ENCODE data around the gene TVP23B.
"Not testable (repeated sequence)": the region's sequence is repeated elsewhere in the genome, so short reads cannot be mapped to it uniquely, and the experiment has no call there.

The TVP23B gene

DNA sequence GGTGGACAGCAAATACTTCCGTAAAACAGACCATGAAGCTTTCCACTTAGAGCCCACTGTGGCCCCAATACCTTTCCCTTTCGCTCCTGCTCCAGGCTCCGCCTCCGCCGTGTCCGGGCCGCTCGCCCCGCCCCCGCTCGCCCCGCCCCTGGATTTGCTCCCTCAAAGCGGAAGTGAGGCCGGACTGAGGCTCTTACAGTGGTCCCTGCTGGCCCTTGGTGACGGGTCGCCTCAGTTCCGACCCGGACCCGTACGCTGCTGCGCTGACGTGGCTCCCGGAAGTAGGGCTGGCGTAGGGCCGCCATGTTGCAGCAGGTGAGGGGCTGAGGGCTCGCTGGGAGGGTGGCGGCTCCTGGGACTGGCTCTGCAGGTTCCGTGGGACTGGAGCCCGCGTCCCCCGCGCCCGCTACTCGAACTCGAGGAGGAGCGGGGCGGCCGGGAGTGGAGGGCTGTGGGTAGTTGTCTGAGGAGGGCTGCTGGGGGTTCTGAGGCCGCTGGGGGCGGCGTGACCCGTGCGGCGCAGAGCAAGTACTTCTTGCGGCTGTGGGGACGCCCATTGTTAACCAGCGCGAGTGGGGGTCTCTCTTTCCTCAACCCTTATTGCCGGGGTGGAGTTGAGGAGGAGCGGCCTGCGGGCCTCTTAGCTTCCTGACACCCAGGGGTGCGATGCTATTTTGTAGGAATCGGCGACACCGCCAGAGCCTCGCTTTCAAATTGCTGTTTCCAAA is at the start of gene TVP23B:
TVP23B (plus strand) TSS at position 193 of the 728 bp plus-strand sequence; CDS start at position 304, 111 bp downstream.
- in situ Hi-C loops (cut with MboI; ENCODE audit: low sequenced_read_pairs, unreplicated experiment), result not testable (repeated sequence)
- DNase-seq (ENCODE audit: low spot score), result peak; percentile 86

DNA sequence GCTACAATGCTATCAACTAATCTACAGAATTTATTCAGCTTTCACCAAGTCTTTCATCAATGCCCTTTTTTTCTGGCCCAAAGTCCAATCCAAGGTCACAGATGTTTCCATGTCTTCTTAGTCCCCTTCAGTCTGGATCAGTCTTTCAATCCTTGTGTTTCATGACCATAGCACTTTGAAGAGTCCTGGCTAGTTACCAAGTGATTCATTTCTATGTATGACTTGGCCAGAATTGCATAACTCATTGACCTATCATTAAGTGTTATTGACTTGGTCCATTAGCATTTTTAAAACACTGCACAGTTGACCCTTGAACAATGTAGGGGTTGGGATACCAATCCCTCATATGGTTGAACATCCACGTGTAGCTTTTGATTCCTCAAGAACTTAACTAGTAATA is 48.5 kb upstream of the TVP23B start:
- in situ Hi-C loops (cut with MboI; ENCODE audit: low sequenced_read_pairs, unreplicated experiment); DNase-seq (ENCODE audit: low spot score): not testable (repeated sequence)

DNA sequence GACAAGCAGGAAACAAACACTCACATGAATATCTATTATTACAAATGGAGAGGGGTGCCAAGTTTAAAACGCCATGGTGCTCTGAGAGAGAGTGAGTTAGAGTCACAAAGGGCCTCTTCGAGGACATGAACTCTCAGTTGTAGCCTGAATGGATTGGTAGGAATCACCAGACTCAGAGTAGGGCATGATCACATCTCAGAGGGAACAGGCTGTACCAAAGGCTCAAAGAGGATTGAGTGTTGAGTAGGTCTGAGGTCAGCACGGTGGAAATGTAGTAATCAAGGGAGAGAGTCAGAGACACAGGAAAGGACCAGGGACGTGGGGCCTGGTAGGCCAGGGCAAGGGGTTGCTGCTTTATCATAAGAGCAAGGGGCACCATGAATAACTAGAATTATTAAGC is 47.6 kb upstream of the TVP23B start:
- in situ Hi-C loops (cut with MboI; ENCODE audit: low sequenced_read_pairs, unreplicated experiment); DNase-seq (ENCODE audit: low spot score): not testable (repeated sequence)

DNA sequence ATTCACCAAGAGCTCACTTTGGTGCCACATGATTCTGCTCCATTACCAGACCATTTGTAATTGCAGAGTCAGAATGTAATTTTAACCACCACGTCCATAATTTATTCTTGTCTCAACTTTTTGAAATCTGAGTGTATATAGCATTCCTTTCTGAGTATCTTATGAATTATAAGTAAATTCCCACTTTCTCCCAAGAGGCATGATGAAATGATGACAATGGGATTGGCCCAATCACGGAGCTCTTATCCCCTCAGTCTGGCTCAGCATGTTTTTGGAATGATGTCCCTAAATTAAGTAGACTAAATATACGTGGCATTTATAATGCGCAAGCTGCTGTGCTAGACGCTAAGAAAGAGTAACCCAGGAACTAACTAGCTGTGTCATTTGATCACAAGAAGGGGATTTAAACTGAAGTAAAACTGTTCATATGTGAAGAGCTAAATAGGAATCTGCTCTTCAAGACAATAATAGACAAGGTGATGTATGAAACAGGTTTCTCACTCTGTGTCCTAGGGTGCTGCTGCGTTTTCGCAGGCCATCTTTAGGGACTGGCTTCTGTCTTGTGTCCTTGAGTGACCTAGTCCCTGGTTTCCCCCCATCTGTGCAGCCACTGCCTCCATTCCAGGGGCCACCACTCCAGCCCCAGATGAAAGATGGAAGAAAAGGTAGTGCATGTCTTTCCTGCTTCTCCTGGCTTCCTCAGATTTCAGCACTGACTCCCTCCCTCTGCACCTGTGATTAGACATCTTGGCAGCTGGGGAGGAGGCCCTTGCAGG is 41.2 kb upstream of the TVP23B start:
- DNase-seq (ENCODE audit: low spot score); in situ Hi-C loops (cut with MboI; ENCODE audit: low sequenced_read_pairs, unreplicated experiment): not testable (repeated sequence)

DNA sequence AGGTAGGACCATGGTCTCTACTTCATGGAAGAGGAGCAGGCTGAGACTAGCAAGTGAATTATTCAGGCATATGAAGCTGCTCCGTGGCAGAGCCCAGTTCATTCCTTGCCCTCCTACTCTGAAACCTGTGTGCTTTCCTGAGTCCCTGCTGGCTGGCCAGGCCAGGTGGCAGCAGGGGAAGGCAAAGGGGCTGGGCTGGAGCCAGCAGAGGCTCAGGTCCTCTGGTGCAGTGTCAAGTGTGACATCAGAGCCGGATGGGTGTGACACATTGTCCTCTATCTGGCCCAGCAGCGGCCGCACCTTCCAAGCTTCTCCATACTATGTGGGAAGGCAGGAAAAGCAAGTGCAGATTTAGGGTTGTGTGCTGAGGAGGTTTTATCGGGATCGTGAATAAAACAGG is 39.8 kb upstream of the TVP23B start:
- DNase-seq (ENCODE audit: low spot score); in situ Hi-C loops (cut with MboI; ENCODE audit: low sequenced_read_pairs, unreplicated experiment): not testable (repeated sequence)

DNA sequence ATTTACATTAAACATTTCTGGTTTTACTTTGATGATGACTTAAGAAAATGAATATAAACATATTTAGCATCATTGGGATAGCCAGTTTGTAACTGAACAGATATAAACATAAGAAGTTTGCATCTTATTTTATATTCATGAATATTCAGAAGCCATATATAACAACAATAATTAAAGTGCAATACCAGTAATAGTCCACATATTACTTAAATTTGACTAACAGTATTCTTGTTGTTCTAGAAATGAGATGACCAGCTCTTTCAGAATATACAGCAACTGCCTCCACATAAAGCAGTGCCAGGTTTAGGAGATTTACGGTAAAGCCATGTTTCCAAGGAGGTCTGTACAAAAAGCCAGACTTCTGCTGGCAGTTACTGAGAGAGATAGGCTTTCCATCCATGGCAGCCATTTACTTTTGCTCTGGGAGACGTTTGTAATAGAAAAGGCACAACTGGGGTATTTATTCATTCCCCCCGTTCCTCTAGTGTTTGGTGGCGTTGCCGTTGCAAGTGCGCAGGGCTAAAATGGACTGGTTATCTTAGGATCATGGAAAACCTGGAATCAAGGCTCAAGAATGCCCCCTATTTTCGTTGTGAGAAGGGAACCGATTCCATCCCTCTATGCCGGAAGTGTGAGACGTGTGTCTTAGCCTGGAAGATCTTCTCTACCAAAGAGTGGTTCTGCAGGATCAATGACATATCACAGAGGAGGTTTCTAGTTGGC is 37.1 kb upstream of the TVP23B start, which contains the start of gene FBXW10:
FBXW10 (plus strand) TSS at position 356 of the 723 bp plus-strand sequence; CDS start at position 547, 191 bp downstream.
- in situ Hi-C loops (cut with MboI; ENCODE audit: low sequenced_read_pairs, unreplicated experiment); DNase-seq (ENCODE audit: low spot score): not testable (repeated sequence)

DNA sequence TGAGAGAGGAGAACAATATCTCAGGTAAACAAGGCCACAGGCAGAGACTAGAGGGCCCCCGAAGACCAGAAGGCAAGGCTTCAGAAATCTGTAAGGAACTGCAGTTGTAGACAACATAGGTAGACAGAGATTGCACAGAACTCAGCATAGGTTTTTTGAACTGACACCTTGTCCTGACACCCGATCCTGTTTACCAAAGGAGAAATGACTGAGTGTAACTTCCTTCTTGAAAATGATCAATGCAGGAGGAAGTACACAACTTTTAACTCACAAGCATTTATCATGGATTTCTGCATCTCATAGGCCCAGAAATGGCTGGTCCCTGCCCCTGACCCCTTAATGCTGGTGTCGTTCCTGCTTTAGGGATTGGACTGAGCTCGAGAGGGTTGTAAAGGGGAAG is 36.3 kb upstream of the TVP23B start:
- in situ Hi-C loops (cut with MboI; ENCODE audit: low sequenced_read_pairs, unreplicated experiment); DNase-seq (ENCODE audit: low spot score): not testable (repeated sequence)

DNA sequence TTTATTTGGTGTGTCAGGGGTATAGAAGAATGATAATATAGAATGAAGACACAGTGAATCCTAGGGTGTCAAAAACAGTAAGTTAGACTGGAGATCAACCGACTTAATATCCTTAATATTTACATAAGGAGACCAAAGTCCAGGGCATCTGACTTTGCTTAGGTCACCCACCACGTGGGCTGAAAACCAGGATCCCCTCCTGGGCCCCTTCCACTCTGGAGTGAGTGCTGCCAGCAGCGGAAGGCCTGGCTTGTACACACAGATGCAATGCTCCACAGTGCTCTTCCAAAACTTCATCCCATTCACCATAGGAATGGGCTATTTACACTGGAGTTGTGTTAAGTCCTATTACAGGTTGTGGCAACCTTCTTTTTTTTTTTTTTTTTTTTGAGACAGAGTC is 34.4 kb upstream of the TVP23B start:
- in situ Hi-C loops (cut with MboI; ENCODE audit: low sequenced_read_pairs, unreplicated experiment), result not testable (repeated sequence)

DNA sequence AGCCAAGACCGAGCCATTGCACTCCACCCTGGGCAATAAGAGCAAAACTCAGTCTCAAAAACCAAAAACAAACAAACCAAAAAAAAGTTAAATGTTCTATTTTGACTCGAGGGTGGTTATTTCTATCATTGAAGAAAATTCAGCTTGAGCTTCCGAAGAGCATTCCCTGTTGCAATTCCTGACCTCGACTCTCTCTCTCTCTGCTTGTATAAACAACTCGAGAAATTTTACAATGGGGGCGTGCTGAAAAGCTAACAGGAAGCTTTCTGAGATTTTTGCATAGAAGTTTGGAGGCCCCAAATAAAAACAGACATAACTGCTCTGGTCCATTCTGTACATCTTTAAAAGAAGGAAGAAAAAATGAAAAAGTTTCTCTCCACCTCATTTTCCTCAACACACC is 33.5 kb upstream of the TVP23B start:
- in situ Hi-C loops (cut with MboI; ENCODE audit: low sequenced_read_pairs, unreplicated experiment), result not testable (repeated sequence)

More for the DNA sequence above, 34.4 kb upstream of the TVP23B start:
- DNase-seq (ENCODE audit: low spot score), result not testable (repeated sequence)

DNA sequence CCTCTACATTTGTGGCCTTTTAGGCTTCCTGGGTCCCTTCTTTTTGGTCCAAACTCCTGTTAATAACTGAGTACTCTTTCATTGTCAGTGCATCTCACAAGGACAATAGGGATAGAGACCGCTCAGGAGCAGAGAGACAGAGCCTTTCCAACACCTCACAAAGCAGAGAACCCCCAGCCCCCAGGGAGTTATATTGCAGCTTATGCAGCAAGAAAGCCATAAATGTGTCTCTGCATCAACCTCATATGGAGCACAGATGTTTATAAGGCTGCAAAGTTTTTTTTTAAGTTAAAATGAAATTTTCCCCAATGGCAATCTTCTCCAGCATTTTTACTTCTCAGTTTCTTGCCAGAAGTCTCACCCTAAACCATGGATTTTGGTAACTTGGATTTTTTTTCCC is 30.7 kb upstream of the TVP23B start:
- in situ Hi-C loops (cut with MboI; ENCODE audit: low sequenced_read_pairs, unreplicated experiment), result not testable (repeated sequence)

More for the DNA sequence above, 33.5 kb upstream of the TVP23B start:
- DNase-seq (ENCODE audit: low spot score), result not testable (repeated sequence)

DNA sequence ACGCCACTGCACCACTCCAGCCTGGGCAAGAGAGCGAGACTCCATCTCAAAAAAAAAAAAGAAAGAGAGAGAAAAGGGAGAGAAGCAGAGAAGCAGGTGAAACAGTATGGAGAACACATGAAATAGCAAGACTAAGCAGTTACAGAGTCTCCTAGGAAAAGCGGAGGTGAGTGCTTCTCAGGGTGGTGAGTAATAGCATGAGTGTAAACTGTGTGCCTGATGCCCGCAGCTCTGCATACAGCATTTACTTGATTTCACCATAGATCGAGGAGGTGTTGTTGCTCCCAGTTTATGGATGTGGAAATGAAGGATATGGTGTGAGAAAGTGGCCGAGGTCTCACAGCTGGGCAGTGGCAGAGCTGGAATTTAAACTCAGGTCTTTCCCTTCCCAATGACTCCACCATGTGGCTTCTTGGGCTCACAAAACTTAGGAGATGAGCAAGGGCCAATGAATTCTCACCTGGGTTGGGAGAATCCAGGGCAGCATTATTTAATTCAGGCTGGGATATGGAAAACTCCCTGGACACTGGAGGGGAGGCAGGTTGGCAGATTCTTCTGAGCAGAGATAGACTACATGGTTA is 27.1 kb upstream of the TVP23B start:
- DNase-seq (ENCODE audit: low spot score); in situ Hi-C loops (cut with MboI; ENCODE audit: low sequenced_read_pairs, unreplicated experiment): not testable (repeated sequence)

More for the DNA sequence above, 30.7 kb upstream of the TVP23B start:
- DNase-seq (ENCODE audit: low spot score), result not testable (repeated sequence)

DNA sequence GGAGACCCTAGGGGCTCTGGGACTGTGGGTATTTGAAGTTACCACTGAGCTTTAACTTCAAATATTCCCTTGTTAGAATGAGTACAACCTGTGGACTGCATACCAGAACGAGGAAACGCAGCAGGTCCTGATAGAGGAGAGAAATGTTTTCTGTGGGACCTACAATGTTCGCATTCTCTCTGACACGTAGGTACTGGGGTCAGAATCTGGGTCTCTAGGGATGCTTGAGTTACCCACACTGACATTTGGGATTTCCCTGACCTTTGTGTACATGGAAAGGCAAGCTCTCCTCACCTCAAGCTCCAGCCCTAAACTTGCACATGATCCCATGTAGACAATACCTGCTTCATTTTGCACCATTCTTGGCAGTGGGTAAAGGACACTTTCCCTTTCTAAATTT is 25.0 kb upstream of the TVP23B start:
- DNase-seq (ENCODE audit: low spot score); in situ Hi-C loops (cut with MboI; ENCODE audit: low sequenced_read_pairs, unreplicated experiment): not testable (repeated sequence)

DNA sequence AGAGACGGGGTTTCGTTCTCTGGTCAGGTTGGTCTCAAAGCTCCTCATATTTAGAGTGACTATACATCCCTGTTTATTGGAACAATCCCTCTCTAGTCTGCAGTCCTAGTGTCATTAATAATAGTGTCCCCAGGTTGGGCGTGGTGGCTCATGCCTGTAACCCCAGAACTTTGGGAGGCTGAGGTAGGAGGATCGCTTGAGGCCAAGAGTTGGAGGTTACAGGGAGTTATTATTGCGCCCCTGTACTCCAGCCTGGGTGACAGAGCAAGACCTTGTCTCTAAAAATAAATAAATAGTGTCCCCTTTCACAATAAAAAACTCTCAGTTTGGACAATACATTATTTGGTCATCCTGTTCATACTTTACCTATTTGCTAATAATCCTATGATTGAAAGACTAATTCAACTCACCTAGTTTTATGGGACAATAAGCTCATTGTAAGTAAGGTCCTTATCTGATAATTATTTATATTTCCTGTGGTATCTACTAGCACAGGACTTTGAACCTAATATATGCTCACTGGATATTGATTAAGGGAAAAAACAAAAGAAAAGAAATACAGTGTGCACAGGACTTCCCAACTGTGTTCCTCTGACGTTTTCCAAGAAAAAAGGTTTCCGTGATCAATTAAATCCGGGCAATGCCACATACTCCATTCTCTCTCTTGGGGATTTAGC is 23.5 kb upstream of the TVP23B start:
- in situ Hi-C loops (cut with MboI; ENCODE audit: low sequenced_read_pairs, unreplicated experiment); DNase-seq (ENCODE audit: low spot score): not testable (repeated sequence)

DNA sequence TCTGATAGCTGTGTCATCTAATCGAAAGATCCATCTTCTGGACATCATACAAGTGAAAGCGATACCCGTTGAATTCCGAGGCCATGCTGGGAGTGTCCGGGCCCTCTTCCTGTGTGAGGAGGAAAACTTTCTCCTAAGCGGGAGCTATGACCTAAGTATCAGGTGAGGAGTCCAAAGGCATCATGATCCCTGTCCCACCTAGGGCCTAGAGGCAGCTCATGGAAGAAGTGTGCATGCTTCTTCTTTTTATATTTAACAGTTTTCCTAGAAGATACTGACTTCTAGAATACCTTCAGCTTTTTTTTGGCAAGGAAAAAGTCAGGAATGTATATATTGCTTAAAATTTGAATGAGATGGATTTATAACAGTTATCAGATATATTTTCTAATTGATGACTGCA is 22.6 kb upstream of the TVP23B start:
- DNase-seq (ENCODE audit: low spot score); in situ Hi-C loops (cut with MboI; ENCODE audit: low sequenced_read_pairs, unreplicated experiment): not testable (repeated sequence)

DNA sequence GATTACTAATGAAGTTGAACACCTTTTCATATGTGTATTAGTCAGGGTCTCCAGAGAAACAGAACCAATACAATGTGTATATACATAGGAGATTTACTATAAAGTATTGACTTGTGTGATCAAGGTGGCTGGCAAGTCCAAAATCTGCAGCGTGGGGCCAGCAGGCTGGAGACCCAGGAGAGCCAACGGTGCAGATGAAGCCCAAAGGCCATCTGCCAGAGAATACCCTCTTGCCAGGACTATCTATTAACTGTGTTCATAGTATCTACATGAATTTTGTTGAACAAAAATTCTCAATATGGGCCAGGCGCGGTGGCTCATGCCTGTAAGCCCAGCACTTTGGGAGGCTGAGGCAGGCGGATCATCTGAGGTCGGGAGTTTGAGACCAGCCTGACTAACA is 20.8 kb upstream of the TVP23B start:
- in situ Hi-C loops (cut with MboI; ENCODE audit: low sequenced_read_pairs, unreplicated experiment); DNase-seq (ENCODE audit: low spot score): not testable (repeated sequence)

DNA sequence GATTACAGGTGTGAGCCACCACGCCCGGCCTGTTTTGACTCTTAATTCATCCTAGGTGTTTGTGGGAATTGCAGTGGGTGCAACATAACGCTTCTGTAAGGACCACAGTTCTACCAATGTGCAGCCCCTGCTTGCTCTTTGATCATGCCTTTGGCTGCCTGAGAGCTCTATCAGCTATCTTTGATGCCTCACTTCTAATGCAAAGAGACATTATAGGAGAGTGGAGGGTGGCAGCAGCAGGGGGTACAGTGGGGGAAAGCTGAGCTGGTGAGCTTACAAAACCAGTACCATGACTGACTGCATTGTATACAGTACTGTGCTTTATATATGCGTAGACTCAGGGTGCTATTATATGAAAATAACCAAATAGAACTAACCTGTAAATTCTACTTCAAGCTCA is 10.4 kb upstream of the TVP23B start:
- DNase-seq (ENCODE audit: low spot score); in situ Hi-C loops (cut with MboI; ENCODE audit: low sequenced_read_pairs, unreplicated experiment): not testable (repeated sequence)

DNA sequence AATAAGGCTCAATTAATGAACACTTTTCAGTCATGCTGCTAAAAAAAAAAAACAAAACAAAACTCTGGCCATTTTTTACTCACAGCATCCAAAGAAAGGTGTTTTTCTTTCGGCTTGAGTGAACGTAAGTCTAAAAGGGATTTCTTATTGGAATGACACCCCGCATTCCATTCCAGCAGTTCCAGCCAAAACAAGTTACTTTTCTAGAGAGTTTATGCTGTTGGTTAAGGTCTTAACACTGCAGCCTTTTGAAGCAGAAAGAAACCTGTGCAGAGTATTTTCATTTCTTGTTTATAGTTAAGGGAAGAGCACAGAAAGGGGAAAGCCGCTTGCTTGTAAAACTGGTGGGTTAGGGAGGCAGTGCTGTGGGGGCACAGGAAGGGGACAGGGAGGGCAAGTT is 9.9 kb upstream of the TVP23B start:
- DNase-seq (ENCODE audit: low spot score); in situ Hi-C loops (cut with MboI; ENCODE audit: low sequenced_read_pairs, unreplicated experiment): not testable (repeated sequence)

Measured in GM13976 (cell line).